Activated CD8-positive, alpha-beta memory T cell treated with anti-CD3 and anti-CD28 coated beads, Interleukin-2, amount 50 U/mL, for 48 hours (primary cell): ENCODE measurements around the gene KPNB1.
"Not testable (repeated sequence)": the region's sequence is repeated elsewhere in the genome, so short reads cannot be mapped to it uniquely, and the experiment has no call there.

Experiments used
- DNase-seq: peaks from one replicate; pipeline ENCODE4 v3.0.0-alpha.2; 2020

Gene KPNB1

DNA sequence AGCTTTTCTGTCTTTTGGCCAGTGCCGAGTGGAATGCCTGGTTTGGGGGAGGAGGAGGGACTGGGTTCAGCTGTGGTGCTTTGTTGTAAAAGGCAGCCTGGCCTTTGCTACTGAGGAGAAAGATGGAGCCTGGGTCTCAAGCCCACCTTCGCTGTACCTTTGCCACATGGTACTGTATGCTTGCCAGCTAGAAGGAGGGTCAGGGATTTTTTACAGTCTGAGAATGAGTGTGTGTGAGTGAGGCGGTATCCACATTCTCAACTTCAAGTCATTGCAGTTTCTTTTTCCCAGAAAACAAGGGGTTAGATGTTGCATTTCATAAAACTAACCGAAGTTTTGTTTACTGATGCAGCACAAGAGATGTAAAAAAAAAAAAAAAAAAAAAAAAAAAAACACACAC, 33.0 kb downstream of the KPNB1 start:
- DNase-seq = not testable (repeated sequence)

GRCh38 chr17:47684025-47684424, 34.3 kb downstream of the KPNB1 start:
- DNase-seq = peak; percentile 45

DNA sequence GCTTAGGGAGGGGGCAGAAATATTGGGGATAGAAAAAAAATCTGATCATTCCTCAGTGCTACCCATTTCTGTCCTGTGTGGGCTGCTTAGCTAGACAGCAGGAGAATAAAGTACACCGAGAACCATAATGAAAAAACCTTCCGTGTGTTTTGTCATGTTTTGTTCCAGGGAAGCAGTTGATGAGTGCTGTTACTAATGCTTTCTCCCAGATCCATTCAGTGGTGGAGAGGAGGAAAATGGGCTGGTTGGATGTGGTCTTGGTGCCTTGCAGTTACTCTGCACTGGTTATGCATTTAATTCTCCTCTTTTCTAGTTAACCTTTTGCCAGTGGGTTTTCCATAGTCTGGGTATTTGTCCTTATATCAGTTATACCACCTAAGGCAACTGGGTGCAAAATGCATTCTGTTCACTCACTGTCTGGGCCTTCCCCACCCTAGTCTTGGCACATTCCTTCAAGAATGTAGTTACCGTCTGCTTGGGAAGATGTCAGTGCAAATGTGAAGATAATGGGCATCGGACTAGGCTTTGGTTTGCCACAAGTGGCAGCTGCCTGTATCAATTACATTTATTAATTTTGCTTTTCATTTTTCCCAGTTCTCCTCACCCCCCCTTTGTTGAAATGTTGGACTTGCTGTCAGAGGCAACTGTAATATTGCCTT, 34.9 kb downstream of the KPNB1 start:
- DNase-seq = peak; percentile 43

DNA sequence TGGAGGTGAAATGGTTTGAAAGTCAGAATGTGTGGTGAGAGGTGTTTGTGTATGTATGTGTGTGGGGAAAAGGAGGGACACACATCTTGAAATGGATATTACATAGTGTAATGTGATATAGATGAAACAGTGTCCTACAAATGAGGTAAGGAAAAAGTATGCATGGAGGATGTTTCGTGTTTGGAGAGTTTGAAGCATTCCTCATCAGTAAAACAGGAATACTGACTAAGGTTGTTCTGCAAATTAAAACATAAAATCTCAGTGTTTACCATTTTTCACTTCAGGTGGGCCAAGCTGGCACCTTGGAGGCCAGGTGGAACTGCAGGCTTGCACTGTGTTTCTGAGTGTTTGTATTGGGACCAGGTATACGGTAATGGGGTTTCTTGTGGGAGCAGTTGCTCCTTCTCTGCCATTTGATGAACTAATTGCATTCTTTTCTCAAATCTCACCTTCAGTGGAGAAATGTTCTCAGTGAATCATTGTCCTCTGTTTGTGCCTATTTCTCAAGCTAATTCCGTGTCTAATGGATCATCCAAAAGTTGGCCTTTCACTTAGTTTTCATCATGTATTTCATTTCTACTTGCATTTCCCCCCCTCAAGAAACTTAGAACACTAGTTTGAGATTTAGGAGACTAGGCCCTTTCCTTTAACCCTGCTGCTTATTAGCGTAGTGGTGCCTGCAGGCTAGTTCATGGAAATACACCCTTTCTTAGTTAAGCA, 36.0 kb downstream of the KPNB1 start:
- no peak for DNase-seq

DNA sequence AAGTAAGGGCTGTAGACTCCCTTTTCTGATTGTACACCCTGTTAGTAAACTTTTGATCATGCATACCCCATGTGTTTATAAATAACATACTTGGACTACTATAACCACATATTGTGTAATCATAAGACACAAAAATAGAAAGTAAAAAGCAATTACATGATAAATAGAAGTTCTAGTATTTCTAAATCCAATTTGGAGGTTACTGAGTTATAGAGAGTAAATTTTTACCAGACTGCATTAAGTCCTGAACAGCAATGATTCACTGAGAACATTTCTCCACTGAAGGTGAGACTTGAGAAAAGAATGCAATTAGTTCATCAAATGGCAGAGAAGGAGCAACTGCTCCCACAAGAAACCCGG, 36.5 kb downstream of the KPNB1 start:
- no peak for DNase-seq

- peak; percentile 30 for DNase-seq
Measured at GRCh38 chr17:47686664-47687327, 37.1 kb downstream of the KPNB1 start.

DNA sequence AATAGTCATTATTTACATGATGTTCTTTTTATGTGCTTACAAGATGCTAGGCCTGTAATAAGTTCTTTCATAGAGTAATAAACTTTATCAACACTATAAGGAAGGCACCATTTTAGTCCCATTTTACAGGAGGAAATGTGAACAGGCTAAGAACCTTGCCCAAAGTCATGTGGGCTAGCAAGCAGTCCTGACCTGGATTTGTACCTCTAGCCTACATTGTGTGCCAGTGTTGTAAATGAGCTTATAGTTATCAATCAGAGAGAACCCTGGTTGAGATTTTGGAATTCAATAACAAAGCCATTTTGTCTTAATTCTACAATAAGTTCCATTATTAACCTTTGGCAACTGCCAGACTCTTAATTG, 37.6 kb downstream of the KPNB1 start:
- DNase-seq = peak; percentile 35

DNA sequence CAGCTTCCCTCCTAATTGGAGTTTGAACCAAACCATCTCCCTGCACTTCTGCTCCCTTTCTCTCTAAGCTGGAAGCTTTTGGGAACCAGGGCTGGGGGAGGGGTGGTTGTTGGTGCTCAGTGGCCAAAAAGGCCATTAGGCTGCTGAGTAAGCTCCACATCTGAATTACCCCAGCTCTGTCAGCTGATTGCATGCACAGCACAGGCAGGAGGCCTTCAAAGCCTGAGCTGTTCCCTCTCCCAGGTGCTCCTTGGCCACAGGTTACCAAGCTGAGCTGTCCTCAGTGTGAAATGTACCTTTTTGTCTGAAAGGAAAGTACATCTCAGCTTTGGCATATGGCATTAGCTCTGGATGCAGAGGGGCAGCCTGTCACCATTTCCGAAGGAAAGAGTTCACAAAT, 38.0 kb downstream of the KPNB1 start:
- peak; percentile 51 for DNase-seq

- DNase-seq = peak; percentile 51
Measured at GRCh38 chr17:47690121-47690520, 40.4 kb downstream of the KPNB1 start.

GRCh38 chr17:47692137-47692894, 42.6 kb downstream of the KPNB1 start:
- peak; percentile 51 for DNase-seq

DNA sequence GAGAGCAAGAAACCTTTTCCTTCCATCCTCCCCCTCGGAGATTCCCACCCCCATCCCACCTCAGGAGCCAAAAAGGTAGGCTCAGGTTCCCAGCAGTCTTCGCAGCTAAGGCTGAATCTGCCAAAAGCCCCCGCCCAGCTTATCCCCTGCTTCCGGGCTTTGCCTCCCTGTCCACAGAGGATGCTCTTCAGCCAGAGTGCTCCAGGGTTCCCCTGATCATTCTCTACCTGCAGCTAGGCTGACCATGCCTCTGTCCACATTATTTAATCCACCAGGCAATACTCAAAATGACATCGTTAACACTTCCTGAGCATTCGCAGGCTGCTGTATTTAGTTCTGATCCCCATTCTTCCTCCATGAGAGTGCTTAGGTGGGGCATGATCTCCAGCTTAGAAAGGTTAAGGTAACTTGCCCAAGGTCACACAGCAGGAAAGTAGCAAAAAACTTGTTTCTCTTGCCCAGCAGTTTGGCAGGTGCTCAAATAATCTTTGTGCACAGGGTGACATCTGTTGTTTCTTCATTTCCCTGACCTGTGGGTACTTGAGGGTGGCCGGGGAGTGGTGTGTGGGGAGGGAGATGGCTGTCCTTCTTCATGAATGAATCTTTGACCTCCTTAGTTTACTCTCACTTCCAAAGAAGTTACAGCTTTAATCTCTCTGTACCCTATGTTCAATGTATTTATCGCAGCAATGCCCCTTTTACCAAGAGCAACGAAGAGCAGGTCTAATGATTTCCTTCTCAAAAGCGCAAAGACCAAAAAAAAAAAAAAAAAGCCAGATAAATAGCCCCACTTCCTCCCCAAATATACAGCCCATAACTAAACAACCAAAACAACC, 43.4 kb downstream of the KPNB1 start:
- peak; percentile 53 for DNase-seq

DNA sequence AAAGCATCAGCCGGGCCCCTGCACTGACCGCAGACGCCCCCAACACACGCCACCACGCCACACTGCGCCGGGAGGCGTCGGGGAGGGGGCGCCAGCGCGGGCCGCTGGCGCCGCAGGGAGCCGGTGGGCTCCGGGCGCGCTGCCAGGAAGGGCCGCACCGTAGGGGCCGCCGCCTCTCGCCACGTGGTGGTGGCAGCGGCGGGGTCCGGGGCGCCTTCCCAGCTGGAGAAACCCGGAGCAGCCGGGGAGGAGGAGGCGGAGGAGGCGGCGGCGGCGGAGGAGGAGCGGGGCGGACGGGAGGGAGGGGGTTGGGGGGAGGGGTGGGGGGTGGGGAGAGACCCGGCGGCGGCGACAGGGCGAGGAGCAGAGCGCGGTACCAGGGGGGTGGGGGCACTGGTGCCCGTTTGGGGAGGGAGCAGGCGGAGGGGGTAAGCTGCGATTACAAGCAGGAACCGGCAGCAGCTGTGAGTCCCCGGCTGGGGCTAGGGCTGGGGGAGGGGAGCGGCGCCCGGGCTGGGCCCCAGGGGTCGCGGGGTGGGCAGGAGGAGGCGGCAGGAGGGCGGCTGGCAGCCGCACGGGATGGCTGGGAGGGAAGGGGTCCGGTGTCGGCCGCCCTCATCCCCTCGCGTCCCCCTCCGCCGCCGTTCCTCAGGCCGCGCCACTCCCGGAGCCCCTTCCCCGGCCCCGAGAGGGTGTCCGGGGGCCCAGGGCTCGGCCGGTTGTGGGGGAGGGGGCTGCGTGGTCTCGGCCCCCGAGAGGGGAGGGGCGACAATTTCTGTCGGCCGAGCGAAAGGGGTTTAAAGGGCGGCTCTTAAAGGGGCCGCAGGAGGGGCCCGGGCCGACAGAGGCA, 44.2 kb downstream of the KPNB1 start, which contains the start of gene TBKBP1:
TBKBP1 (plus strand) TSS at position 431 of the 850 bp plus-strand sequence. CDS start 1,952 bp downstream, outside the sequence.
- DNase-seq = peak; percentile 82

DNA sequence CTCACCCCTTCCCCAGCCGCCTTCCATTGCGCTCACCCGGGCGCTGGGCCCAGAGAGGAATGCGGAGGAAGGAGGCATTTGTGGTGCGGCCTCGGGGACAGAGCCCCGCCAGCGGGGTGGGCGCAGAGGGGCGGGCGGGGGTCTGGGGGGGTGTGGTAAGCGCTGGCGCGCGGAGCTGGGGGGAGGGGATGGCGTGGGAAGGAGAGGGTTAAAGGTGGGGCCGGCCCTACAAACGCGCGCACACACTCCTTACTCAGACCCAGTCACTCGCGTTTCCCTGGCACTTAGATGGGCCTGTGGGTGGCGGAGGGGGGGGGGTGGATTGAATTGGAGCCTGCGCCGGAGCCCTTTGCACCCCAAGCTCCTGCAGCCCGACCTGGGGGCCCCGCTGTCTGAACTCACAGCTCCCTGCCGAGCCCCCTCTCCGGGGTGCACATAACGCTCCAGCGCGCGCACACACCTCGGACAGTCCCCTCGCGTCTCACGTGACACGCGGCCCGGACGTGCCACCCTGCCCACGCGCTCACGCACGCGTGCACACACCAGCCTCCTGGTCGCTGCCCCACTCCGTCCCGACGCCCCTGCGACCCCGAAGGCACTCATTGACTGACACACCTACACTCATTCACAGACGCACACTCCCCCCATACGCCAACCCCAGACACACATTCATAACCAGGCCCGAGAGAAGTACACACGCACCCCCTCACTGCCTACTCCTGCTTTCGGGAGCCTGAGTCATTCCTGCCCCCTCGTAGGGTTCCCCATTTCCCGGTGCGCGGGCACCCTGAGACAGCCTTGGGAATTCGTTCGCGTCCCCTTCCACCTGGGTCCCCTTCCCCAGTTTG, 45.1 kb downstream of the KPNB1 start:
- peak; percentile 83 for DNase-seq

DNA sequence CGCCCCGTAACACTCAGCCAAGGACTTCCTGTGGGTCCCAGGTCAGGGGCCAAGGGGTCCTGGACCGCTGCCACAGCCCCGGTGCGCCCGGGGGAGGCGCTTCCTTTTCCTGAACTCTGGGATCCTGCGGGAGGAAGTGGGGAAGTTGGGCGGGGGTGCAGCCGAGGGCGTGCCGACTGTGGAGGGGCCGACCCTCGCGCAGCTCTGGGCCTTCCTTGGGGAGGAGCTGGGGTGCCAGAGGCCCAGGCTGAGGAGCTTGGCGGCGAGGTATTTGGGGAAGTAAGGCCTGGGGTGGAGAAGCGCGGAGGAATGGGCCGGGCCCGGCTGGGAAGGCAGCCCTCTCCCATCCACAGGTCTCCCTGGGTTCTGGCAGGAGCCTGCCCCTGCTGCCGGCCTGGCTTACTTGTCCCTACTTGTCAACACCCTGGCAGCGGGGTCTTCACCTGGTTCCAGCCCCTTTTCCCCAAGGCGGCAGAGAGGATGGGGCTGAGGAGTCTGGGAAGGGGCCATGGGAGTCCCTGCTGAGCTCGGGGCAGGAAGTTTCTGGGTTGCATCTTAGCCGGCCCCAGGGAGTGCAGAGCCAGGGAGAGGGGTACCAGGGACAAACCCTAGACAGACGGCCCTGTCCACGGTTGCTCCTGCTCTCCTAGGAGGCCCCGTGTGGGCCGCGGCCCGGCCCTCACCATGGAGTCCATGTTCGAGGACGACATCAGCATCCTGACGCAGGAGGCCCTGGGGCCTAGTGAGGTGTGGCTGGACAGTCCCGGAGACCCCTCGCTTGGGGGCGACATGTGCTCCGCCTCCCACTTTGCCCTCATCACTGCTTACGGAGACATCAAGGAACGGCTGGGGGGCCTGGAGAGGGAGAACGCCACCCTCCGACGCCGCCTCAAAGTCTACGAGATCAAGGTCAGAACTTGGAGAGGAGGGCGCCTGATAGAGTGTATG, 46.0 kb downstream of the KPNB1 start:
- DNase-seq = peak; percentile 57

DNA sequence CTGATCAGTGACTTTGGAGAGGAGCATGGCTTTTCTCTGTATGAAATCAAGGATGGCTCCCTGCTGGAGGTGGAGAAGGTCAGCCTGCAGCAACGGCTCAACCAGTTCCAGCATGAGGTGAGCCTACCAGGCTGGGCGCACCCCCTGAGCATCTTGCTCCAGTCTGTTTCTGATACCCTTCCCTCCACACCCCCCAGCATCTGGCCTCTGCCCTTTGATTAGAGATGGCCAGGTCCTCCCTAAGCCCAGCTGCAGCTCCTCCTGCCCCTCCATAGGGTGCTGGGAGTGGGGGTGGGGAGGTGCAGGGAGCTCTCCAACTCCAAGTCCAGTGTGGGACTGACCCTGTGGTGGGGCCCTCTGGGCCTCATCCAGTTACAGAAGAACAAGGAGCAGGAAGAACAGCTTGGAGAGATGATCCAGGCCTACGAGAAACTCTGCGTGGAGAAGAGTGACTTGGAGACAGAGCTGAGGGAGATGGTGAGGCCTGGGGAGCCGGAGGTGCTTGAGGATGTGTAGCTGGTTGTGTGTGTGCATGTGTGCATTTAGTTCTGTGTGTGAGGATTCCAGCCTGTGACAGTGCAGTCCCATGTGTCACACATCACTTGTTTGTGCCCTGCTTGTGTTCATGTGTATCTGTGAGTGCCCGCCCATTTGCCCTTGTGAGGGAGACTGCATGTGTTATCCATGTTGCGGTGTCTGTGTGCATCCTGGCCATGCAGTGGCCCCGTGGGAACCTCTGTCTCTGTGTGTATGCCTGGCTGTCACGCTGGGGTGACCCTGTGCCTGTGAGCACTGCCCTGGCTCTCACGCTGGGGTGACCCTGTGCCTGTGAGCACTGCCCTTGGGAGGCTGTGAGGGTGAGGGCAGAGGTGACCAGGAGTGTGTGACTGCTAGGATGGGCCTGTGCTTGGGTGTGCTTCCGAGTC, 47.3 kb downstream of the KPNB1 start:
- no peak for DNase-seq

DNA sequence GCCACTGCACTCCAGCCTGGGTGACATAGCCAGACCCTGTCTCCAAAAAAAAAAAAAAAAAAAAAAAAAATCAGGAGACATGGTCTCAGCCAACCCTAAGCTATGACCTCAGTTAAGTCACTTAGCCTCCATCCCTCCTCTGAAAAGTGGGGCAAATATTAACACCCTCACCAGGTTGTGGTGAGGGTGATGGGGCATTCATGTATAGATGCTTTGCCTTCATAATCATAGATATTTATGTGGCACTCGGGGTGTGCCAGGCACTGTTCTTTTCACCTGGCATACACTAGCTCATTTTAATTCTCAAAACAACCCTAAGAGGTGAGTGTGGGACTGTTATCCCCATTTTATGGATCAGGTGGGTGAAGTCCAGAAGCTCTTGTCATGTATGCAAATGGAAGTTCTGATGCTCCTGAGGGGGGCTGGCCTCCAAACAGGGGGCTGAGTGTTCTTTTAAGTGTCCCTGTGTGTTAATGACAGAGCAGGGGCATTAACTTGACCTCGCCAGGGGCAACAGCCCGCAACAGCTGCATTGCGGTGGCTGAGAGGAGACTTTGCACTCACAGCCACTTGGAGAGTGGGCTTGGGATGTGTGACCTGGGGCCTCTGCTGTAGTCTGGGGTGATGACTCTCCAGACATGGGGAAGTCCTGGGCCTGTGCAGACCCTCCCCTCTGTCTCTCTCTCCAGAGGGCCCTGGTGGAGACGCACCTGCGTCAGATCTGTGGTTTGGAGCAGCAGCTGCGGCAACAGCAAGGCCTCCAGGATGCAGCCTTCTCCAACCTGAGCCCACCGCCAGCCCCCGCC, 48.4 kb downstream of the KPNB1 start:
- no peak for DNase-seq
